ENCODE results near the gene CFDP1. TPM values are rescaled to one million over a fixed set of nuclear protein-coding genes. Genes with fewer than 3 reads are reported as not detected.

Gene CFDP1
- total RNA-seq, 4 donors from 2014 or later: 51.2 to 318 (median 145) TPM

DNA sequence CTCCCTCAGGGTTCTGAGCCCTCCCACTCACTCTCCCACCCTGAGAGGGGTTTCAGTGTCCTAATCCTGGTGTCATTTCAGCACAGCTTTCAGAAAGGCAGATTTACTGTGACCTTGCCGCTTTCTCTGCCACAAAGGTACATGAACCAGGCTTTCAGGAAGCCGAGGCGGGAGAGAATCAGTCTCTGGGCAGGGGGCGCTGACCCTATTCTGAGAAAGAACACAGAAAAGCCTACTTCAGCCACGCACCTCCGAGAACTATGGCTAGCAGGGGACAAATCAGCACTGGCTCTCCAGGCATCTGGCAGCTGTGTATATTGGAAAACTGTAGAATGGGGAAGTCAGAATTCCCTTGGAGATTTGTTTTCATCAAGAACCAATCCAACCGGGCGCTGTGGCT is 124.1 kb downstream of the CFDP1 start:
- no peak for TF ChIP-seq CTCF (IDR thresholded peaks at IDR 0.05)
- no peak for TF ChIP-seq EP300 (IDR thresholded peaks at IDR 0.05; ENCODE audit: low read depth)
- TF ChIP-seq POLR2A (IDR thresholded peaks at IDR 0.05): no peak
- no peak for TF ChIP-seq POLR2AphosphoS5 (IDR thresholded peaks at IDR 0.05)
- peak overlapping the region in 2 of 4 donors; percentile 22 to 43 for H3K27ac ChIP-seq
- no peaks in the 10 kb centered on the region for H3K36me3 ChIP-seq
- no peak overlapping the region for H3K4me3 ChIP-seq
- intact Hi-C loops (cut with DNase I; ENCODE audit: low total_unique reads) (no loop called here), in situ Hi-C loops (cut with MboI; ENCODE audit: low pct_ligation_motif_present in 1 of 4, low pct_unique_long_range_greater_than_20kb in 1 of 4, low sequenced_read_pairs in 3 of 4) (no loop called here)
- no peak for DNase-seq
- WGBS, 2 donors (ENCODE audit: low coverage in 1 of 2): 91% methylated on average over 8 of the region's 8 CpGs; no CpG with 5 or more reads in 1 of the 2 donors
- H3K27me3 ChIP-seq: no peaks in the 10 kb centered on the region
- no peaks in the 10 kb centered on the region for H3K9me3 ChIP-seq
- peaks cover 18 to 50% (median 34%) of the 10 kb centered on the region in 4 donors for H3K4me1 ChIP-seq

DNA sequence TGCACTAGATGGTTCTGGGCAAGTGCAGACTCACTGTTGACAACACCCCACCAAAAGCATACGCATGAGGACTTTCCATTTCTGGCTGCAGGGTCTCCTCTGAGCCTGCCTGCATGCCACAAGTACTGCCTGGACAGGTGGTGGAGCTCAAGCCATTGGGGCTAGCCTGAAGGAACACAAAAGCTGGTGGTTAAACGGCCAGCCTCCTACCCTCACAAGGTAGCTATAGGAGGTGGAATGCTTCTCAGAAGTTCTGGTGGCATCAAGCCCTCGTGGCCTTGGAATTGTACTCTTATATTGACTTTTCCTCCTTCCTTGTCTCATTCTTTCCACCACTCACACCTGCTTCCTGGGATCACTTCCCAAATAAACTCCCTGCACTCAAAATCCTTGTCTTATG is 125.3 kb downstream of the CFDP1 start:
- no peak for TF ChIP-seq CTCF (IDR thresholded peaks at IDR 0.05)
- TF ChIP-seq POLR2A (IDR thresholded peaks at IDR 0.05): no peak
- TF ChIP-seq POLR2AphosphoS5 (IDR thresholded peaks at IDR 0.05): no peak
- TF ChIP-seq EP300 (IDR thresholded peaks at IDR 0.05; ENCODE audit: low read depth): no peak
- no peaks in the 10 kb centered on the region for H3K9me3 ChIP-seq
- in situ Hi-C loops (cut with MboI; ENCODE audit: low pct_ligation_motif_present in 1 of 4, low pct_unique_long_range_greater_than_20kb in 1 of 4, low sequenced_read_pairs in 3 of 4): no loop called here
- peaks cover 18 to 53% (median 36%) of the 10 kb centered on the region in 4 donors for H3K4me1 ChIP-seq
- H3K27me3 ChIP-seq: no peaks in the 10 kb centered on the region
- H3K4me3 ChIP-seq: no peak overlapping the region
- 81% methylated on average over 3 of the region's 3 CpGs; no CpG with 5 or more reads in 1 of the 2 donors for WGBS, 2 donors (ENCODE audit: low coverage in 1 of 2)
- DNase-seq: no peak
- H3K36me3 ChIP-seq: no peaks in the 10 kb centered on the region
- peak overlapping the region in 2 of 4 donors; percentile 90 to 92 for H3K27ac ChIP-seq
- intact Hi-C loops (cut with DNase I; ENCODE audit: low total_unique reads): no loop called here

DNA sequence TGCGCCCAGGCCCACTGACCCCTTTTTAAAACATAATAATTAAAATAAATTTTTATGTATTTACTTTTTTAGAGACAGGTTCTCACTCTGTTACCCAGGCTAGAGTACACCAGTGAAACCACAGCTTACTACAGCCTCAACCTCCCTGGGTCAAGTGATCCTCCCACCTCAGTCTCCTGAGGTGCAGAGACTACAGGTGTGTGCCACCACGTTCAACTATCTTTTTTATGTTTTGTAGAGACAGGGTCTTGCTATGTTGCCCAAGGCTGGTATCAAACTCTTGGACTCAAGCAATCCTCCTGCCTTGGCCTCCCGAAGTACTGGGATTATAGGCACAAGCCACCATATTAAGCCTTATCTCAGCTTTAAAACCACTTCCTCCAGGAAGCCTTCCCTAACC is 125.8 kb downstream of the CFDP1 start:
- in situ Hi-C loops (cut with MboI; ENCODE audit: low pct_ligation_motif_present in 1 of 4, low pct_unique_long_range_greater_than_20kb in 1 of 4, low sequenced_read_pairs in 3 of 4): no loop called here
- peaks cover 18 to 53% (median 36%) of the 10 kb centered on the region in 4 donors for H3K4me1 ChIP-seq
- TF ChIP-seq POLR2AphosphoS5 (IDR thresholded peaks at IDR 0.05) (no peak), POLR2A (IDR thresholded peaks at IDR 0.05) (no peak), EP300 (IDR thresholded peaks at IDR 0.05; ENCODE audit: low read depth) (no peak), CTCF (IDR thresholded peaks at IDR 0.05) (no peak)

GRCh38 chr16:75306099-75306762 is 127.1 kb downstream of the CFDP1 start:
- Histone ChIP-seq H3K4me3 (peak overlapping the region in 2 of 4 donors; percentile 6 to 38), H3K4me1 (peaks cover 18 to 53% (median 36%) of the 10 kb centered on the region in 4 donors), H3K9me3 (no peaks in the 10 kb centered on the region), H3K27me3 (no peaks in the 10 kb centered on the region), H3K27ac (peak overlapping the region; percentile 90 to 93 (median 91)), H3K36me3 (peaks cover 0 to 8% (median 0%) of the 10 kb centered on the region in 4 donors)
- WGBS, 2 donors (ENCODE audit: low coverage in 1 of 2): 50 to 54% methylated on average over 4 to 9 of the region's 9 CpGs
- no peak for TF ChIP-seq EP300 (IDR thresholded peaks at IDR 0.05; ENCODE audit: low read depth)
- peak; percentile 91 for TF ChIP-seq POLR2A (IDR thresholded peaks at IDR 0.05)
- no peak for TF ChIP-seq CTCF (IDR thresholded peaks at IDR 0.05)
- peak; percentile 25 to 96 (median 95) for TF ChIP-seq POLR2AphosphoS5 (IDR thresholded peaks at IDR 0.05)
- intact Hi-C loops (cut with DNase I; ENCODE audit: low total_unique reads) (no loop called here), in situ Hi-C loops (cut with MboI; ENCODE audit: low pct_ligation_motif_present in 1 of 4, low pct_unique_long_range_greater_than_20kb in 1 of 4, low sequenced_read_pairs in 3 of 4) (no loop called here)
- peak; percentile 69 for DNase-seq

More for the DNA sequence above, 125.8 kb downstream of the CFDP1 start:
- Histone ChIP-seq H3K36me3 (no peaks in the 10 kb centered on the region), H3K4me3 (no peak overlapping the region), H3K9me3 (no peaks in the 10 kb centered on the region), H3K27me3 (no peaks in the 10 kb centered on the region), H3K27ac (peak overlapping the region; percentile 90 to 93 (median 91))
- intact Hi-C loops (cut with DNase I; ENCODE audit: low total_unique reads): no loop called here
- WGBS, 2 donors (ENCODE audit: low coverage in 1 of 2): 98 to 100% methylated on average over 2 to 3 of the region's 3 CpGs
- no peak for DNase-seq
